ENCODE measurements around the gene DHRSX.

DNA sequence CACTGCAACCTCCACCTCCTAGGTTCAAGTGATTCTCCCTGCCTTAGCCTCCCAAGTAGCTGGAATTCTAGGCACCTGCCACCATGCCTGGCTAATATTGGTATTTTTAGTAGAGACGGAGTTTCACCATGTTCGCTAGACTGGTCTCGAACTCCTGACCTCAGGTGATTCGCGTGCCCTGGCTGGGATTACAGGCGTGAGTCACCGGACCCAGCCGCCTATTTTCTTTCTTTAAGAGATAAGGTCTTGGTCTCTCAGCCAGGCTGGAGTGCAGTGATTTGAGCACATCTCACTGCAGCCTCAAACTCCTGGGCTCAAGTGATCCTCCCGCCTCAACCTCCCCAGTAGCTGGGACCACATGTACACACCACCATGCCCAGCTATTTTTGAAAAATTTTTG lies 166.5 kb downstream of the DHRSX start:
- no peak for TF ChIP-seq POLR2A (IDR thresholded peaks at IDR 0.05)
- TF ChIP-seq, protein P1, sequence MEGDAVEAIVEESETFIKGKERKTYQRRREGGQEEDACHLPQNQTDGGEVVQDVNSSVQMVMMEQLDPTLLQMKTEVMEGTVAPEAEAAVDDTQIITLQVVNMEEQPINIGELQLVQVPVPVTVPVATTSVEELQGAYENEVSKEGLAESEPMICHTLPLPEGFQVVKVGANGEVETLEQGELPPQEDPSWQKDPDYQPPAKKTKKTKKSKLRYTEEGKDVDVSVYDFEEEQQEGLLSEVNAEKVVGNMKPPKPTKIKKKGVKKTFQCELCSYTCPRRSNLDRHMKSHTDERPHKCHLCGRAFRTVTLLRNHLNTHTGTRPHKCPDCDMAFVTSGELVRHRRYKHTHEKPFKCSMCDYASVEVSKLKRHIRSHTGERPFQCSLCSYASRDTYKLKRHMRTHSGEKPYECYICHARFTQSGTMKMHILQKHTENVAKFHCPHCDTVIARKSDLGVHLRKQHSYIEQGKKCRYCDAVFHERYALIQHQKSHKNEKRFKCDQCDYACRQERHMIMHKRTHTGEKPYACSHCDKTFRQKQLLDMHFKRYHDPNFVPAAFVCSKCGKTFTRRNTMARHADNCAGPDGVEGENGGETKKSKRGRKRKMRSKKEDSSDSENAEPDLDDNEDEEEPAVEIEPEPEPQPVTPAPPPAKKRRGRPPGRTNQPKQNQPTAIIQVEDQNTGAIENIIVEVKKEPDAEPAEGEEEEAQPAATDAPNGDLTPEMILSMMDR (IDR thresholded peaks at IDR 0.05), result no peak
- TF ChIP-seq EP300 (IDR thresholded peaks at IDR 0.05), result no peak
- no peak for TF ChIP-seq POLR2AphosphoS5 (IDR thresholded peaks at IDR 0.05)
